ENCODE results near the gene BPHL. TPM values are rescaled to one million over a fixed set of nuclear protein-coding genes. Genes with fewer than 3 reads are reported as not detected.
"Not testable (repeated sequence)": the region's sequence is repeated elsewhere in the genome, so short reads cannot be mapped to it uniquely, and the experiment has no call there.

Gene BPHL
- total RNA-seq, 1 donor from 2014 or later = 25.0 TPM

DNA sequence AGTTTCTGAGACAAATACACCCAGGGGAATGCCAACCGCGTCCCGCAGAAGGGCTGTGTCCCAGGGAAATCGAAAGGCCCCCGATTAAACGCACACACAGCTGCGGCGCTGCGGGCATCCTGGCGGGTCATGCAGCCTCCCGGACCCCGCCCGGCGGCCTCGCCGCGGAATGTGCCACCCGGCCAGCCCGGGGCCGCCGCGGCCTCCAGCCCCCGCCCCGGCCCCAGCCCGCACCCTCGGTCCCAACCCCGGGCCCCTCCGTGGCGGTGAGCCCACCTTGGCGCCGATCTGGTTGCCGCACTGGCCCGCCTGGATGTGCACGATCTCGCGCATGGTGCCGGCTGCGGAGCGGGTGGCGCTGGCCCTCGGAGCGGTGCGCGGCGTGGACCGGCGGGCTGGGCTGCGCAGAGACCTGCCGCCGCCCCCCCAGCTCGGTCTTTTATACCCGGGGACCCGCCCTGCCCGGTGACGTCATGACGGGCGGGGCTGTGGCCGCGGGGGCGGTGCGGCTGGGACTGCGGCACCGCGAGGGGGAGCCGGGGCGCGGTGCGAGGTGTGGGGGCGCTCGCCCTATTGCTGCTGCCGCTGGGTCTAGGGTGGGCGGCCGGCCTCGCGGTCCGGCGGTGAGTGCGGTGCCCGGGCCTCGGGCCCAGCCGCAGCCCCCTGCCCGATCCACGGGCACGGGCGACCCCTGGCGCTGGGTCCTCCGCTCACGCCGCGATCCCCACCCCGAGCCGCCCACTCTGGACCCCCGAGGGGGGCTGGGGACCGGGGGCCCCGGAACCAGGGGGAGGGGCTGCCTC is 38.8 kb downstream of the BPHL start, which contains the start of gene TUBB2A:
Gene TUBB2A (minus strand): TSS at position 414 of the 803 bp plus-strand sequence. CDS start 81 bp downstream, at position 333.
- DNase-seq = peak; percentile 95

DNA sequence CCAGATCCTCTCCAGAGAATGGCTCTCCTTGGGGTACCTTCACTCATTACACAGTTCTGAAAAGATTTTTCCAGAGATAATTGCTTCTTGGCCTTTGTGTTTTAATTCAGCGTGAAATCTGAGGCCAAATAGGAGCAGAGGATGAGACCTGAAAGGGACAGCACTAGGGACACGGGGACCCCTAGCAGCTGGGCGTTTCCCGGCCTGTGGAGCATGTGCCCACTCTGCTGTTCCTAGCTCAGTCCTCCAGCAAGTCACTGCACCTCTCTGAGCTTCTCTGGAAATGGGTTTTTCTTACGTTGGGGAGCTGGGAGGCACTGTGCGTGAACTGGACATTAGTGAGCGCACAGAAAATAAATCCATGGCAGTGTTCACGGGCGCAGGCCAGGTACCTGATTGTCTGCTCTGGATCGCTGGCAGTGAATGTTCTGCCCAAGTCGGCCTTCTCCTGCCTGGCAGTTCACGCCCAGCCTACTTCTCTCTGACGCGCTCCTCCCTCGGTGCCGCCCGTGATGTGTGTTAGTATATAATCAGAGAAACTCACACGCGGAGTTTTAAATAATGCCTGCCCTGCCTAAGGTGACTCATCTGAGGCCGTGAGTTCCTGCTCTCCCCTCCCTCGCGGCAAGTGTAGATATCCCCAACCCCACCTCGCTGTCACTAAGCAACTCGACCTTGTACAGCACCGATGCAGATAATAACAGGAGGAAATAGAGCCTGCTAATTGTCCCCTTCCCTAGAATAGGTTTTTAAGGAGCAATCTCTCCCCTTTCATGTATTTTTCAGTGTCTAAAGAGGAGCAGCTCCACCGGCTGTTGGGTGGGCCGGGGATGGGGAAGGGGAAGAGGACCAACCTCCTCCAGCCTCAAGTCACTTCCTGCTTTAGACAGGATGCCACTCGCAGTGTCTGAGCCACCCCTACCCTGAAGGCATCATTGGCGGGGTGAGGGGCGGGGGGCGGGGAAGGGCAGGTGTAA is 41.6 kb downstream of the BPHL start:
- no peak for DNase-seq

DNA sequence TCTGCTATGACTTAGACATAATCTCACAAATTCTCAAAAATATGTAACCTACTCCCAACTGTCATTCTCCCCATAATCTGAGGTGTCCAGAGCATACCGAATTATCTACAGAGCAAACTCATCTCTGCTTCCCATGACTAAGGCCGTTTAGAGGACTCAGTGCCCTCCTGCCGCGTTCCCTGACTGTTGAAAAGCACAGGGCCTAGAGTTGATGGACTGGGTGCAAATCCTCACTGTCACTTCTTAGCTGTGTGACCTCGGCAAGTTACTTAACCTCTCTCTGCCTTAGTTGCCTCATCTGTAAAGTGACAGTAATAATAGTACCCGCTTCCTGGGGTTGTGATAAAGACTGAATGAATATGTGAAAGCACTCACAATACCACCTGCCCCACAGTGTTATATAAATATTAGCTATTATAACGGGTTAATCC is 43.6 kb downstream of the BPHL start:
- no peak for DNase-seq

DNA sequence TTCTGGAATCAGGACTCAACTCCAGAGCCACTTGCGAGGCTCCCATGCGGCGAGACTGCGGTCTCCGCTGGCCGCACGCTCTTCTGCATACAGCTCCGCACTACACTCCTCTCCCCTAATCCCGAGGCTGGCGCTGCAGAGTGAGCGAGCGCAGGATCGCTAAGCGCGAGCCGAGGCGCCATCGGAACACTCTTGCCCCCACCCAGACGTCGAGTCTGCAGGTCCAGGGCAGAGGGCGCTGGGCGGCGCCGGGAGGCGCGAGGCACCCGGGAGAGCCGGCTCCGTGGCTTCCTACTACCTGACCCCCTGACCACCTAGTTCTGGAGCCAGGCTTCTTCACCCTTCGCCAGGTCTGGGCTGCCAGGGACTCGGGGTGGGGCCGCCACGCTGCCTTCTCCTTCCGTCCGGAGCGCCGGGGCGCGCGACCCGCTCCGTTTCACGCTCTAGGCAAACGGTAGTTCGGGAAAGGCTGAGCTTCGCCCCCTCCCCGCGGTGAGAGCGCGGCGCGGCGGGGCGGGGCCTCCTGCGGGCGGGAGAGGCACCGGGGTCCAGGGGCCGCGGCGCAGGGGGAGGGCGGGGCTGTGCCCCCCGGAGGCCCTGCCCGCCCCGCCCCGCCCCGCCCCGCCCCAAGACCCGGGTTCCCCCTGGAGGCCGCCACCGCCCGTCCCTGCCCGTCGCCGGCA is 44.2 kb downstream of the BPHL start:
- DNase-seq = peak; percentile 87

DNA sequence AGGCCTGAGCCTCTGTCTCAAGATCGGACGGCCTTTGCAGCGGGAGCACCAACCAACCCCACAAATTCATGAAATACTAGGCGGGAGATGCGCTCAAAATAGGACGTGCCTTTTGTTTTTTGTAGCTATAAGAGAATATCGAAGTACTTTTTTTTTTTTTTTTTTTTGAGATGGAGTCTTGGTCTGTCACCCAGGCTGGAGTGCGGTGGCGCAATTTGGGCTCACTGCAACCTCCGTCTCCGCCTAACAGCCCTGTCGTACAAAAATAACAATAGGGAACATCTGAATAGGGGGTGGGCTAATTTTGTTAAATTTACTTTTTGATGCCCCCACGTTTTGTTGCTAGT is 44.7 kb downstream of the BPHL start:
- DNase-seq = no peak

DNA sequence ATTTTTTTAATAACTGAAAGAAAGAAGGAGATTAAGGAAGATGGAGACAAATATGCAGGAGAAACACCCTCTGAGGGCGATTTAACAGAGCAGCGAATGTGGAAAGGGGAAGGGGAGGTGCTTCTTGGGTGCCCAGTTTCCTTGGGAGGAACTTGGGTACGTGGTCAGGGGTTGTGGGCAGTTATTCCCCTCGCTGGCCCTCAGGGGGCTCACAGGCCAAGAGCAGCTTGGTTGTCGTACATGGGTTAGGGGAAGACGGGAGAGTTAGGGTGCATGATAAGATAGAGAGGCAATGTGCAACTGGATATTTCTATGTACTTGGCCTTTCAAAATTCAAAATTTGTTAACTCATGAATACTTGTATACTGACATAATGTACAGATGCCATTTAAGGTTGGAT is 45.9 kb downstream of the BPHL start:
- DNase-seq = no peak

DNA sequence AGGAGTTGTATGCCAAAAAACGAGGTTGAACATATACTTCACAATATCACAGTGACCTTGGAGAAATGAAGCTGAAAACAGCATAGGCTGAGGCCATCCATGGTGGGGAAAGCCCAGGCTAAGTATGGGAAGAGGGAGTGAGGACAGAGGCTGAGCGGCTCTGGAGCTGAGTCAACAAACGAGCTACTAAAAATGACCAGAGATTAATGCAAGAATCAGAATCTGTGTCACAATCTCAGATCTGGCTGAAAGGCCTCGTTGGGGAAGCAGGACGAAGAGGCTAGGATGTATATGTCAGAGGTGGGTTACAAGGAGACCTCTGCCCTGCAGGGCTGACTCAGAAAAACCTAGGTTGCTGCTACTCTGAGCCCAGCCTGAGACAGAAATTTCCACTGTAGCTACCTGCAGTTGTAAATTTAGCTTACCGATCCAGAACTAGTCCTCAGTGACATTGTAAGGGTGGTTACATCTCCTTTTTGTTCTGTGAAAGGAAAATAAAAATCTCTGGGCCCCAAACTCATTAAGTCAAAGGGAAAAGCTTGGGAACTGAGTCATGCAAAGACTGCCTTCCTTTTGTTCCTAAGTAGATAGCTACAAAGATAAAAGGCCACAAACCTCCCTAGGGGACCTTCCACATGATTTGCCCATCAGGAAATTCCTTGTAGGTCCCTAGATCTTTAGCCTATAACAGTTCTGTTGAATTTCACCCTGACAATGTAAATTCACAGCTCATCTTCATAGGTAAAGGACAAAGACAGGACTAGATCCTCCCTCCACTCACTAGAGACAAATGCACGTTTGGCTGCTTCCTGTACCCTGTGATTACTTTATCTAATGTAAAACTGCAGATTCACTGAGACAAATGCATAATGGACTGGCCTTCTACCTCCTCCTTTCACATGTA is 47.4 kb downstream of the BPHL start:
- no peak for DNase-seq

DNA sequence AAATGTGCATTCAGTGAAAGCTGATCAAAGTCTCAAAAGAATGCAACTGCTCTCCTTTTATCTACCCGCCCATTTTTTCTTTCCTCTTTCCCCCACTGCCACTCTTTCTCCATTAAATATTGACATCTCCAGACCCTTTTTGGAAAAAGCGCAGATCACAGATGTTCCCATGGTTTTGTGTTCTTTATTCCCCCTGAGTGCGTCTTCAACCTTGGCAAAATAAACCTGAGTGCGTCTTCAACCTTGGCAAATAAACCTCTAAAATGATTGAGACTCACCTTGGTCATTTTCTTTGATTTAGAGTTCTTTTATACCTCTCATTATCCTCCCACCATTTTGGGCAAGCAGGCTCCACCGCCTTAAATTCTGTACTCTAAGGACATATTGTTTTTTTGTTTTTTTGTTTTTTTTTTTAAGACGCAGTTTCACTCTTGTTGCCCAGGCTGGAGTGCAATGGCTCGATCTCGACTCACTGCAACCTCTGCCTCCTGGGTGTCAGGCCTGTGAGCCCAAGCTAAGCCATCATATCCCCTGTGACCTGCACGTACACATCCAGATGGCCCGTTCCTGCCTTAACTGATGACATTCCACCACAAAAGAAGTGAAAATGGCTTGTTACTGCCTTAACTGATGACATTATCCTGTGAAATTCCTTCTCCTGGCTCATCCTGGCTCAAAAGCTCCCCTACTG is 48.2 kb downstream of the BPHL start:
- not testable (repeated sequence) for DNase-seq

DNA sequence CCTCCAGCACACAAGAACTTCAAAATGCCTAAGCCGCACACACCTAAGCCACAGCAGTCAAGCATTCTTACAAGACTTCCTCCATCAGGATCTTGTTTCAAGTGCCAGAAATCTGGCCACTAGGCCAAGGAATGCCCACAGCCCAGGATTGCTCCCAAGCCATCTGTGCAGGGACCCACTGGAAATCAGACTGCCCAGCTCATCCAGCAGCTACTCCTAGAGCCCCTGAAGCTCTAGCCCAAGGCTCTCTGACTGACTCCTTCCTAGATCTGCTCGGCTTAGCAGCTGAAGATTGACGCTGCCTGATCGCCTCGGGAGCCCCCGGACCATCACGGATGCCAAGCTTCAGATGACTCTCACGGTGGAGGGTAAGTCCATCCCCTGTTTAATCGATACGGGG is 49.5 kb downstream of the BPHL start:
- DNase-seq = not testable (repeated sequence)

DNA sequence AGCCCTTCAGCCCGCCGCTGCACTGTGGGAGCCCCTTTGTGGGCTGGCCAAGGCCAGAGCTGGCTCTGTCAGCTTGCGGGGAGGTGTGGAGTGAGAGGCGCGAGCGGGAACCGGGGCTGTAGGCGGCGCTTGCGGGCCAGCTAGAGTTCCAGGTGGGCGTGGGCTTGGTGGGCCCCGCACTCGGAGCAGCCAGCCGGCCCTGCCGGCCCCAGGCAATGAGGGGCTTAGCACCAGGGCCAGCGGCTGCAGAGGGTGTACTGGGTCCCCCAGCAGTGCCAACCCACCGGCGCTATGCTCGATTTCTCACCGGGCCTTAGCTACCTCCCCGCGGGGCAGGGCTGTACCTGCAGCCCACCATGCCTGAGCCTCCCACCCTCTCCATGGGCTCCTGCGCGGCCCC is 52.2 kb downstream of the BPHL start:
- DNase-seq = not testable (repeated sequence)

DNA sequence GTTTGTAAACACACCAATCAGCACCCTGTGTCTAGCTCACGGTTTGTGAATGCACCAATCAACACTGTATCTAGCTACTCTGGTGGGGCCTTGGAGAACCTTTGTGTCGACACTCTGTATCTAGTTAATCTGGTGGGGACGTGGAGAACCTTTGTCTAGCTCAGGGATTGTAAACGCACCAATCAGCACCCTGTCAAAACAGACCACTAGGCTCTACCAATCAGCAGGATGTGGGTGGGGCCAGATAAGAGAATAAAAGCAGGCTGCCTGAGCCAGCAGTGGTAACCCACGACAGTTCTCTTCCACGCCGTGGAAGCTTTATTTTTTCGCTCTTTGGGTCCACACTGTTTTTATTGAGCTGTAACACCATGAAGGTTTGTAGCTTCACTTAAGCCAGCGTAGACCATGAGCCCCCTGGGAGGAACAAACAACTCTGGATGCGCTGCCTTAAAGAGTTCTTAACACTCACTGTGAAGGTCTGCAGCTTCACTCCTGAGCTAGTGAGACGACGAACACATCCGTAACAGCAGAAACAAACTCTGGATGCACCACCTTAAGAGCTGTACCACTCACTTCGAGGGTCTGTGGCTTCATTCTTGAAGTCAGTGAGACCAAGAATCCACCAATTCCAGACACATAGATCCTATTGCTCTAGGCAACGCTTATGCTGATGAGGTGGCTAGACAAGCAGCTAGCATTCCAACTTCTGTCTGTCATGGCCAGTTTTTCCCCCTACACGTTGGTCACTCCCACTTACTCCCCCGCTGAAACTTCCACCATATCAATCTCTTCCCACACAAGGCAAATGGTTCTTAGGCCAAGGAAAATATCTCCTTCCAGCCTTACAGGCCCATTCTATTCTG is 53.0 kb downstream of the BPHL start:
- not testable (repeated sequence) for DNase-seq

DNA sequence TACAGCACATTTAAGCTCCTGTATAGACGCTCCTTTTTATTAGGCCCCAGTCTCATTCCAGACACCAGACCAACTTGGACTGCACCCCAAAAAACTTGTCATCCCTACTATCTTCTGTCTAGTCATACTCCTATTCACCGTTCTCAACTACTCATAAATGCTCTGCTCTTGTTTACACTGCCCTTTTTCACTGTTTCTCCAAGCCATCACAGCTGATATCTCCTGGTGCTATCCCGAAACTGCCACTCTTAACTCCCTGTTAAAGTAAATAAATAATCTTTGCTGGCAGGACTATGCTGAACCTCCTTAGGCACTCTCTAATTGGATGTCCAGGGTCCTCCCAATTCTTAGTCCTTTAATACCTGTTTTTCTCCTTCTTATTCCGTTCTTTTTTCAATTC is 54.3 kb downstream of the BPHL start:
- not testable (repeated sequence) for DNase-seq

DNA sequence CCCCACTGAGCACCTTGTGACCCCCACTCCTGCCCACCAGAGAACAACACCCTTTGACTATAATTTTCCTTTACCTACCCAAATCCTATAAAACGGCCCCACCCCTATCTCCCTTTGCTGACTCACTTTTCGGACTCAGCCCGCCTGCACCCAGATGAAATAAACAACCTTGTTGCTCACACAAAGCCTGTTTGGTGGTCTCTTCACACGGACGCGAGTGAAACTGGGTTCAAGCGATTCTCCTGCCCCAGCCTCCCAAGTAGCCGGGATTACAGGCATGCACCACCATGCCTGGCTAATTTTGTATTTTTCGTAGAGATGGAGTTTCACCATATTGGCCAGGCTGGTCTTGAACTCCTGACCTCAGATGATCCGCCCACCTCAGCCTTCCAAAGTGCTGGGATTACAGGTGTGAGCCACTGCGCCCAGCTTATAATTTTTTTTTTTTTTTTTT is 55.2 kb downstream of the BPHL start:
- DNase-seq = not testable (repeated sequence)

DNA sequence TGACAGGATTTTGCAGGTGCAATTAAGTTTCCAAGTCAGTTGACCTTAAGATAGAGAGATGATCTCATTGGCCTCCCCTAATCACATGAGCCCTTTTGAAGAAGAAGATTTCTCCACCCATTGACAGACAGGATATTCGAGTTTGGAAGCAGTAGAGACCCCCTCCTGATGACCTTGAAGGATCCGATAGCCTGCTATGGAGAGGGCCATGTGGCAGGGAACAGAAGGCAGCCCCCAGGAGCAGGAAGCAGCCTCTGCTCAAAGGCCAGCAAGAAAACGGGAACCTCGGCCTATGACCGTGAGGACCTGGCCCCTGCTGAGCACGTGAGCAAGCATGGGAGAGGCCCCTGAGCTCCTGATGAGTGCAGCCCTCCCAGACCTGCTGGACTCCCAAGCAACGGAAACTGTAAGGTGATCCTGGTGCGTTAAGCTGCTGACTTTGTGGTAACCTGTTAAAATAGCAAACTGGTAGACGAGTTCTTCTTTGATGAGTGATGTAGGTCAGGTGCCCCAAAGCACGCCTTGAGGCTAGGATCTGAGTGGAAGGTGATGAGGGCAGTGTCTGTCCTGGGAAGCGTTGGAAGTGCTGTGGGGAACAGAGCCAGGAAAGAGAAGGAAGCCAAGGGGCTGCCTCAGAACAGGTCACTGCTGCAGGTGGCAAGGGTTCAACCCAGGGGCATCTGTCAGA is 57.3 kb downstream of the BPHL start:
- no peak for DNase-seq

DNA sequence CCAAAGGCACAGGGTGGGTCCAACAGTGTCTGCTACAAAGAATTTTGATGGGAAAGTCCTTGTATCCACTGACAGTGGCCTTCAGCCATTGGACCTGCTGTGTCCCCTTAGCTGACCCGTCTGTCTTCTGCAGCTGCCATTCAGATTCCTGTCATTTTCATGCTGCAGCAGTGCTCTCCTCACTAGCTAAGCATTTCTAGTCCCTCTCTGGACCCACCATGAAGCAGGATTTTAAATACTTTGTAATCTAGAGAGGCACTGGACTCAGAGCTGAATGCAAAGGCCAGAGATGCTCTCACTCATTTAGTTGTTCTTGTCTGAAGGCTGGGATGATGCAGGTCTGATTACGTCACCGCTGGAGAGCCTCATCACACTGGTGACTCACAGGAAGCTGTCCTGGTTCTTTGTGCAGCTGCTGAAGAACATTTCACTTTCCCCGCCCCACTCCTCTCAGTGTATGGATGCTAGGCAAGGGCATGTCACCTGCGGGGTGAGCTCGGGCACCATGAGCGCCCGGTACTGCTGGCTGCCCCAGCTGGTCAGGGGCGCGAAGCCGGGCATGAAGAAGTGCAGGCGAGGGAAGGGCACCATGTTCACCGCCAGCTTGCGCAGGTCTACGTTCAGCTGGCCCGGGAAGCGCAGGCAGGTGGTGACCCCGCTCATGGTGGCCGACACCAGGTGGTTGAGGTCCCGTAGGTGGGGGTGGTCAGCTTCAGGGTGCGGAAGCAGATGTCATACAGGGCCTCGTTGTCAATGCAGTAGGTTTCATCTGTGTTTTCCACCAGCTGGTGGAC is 58.2 kb downstream of the BPHL start:
- DNase-seq = peak; percentile 55

DNA sequence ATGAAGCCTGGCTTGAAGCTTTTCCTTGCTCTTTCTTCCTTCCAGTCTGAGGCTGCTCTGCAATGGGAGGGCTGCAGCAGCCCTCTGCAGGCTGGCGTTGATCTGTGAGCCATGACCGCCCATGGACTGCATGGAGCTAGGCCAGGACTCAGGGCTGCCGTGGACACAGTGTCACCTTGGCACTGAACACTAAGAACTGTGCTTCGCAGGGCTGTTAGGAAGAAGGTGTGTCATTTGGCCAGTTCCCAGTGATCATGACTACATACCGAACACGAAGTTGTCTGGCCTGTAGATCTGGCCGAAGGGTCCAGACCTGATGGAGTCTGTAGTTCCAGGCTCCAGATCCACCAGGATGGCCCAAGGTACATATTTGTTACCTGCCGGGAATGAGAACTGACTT is 60.2 kb downstream of the BPHL start:
- DNase-seq = not testable (repeated sequence)

DNA sequence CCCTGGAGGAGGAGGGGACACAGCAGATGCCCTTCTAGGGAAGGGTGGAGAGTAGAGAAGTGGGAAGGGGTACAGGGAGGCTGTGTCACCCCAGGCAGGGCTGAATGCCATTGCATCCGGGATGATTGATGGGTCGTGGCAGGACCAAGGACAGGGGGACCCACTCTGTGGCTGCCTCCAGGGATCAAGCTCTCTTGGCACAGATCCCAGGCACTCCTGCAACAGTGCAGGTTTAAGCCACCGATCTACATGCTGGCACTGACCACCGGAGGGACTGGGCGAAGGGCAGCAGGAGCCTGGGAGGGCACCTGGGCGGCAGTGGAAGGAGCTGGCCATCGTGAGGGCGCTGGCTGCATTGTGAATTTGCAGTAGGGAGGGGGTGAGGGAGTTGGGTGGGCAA is 61.4 kb downstream of the BPHL start:
- DNase-seq = not testable (repeated sequence)

DNA sequence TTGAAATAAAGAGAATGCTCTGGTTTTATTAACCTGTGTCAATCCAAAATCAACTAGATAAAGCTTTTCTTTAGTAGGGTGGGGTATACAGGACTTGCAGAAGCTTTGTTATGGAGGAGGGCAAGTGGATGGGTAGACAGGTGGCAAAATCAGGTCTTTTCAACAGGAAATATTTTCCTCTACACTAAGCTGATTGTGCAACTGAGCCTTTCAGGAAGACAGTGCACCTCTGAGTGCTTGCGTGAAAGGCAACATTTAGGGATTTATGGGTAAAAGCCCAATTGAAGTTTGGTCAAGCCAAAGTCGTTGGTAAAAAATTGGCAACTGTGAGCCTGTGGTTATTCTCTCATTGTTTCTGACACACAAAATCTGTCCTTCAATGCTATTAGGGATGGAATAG is 62.6 kb downstream of the BPHL start:
- no peak for DNase-seq

Measured in tongue (tissue), 2 donors.